PC-9 (cell line): ENCODE data around the gene TNFRSF14.

Experiments used
- EZH2 ChIP-seq: fragments of 200-600 bp; sonication (generic); IDR thresholded peaks from 2 replicates; pipeline ENCODE4 v1.8.0; 2017; ENCODE audit warnings: antibody characterized with exemption, low read depth
- TF ChIP-seq, protein P1 (sequence below): fragments of 200-600 bp; sonication (generic); conservative IDR thresholded peaks from 2 replicates; pipeline ENCODE4 v1.6.1; 2017; ENCODE audit warnings: mixed run types, antibody characterized with exemption, mild to moderate bottlenecking, moderate library complexity

GRCh38 chr1:2513939-2514652 is 42.1 kb upstream of the TNFRSF14 start:
- TF ChIP-seq, protein P1, sequence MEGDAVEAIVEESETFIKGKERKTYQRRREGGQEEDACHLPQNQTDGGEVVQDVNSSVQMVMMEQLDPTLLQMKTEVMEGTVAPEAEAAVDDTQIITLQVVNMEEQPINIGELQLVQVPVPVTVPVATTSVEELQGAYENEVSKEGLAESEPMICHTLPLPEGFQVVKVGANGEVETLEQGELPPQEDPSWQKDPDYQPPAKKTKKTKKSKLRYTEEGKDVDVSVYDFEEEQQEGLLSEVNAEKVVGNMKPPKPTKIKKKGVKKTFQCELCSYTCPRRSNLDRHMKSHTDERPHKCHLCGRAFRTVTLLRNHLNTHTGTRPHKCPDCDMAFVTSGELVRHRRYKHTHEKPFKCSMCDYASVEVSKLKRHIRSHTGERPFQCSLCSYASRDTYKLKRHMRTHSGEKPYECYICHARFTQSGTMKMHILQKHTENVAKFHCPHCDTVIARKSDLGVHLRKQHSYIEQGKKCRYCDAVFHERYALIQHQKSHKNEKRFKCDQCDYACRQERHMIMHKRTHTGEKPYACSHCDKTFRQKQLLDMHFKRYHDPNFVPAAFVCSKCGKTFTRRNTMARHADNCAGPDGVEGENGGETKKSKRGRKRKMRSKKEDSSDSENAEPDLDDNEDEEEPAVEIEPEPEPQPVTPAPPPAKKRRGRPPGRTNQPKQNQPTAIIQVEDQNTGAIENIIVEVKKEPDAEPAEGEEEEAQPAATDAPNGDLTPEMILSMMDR: no peak
- no peak for TF ChIP-seq EZH2
